Measurements from ENCODE around the gene GPX8.

The GPX8 gene

GRCh38 chr5:55172937-55173686 lies 13.1 kb downstream of the GPX8 start, which contains the start of gene CDC20B:
TSS of gene CDC20B (minus strand) at chr5:55173177. CDS start at chr5:55173000, 177 bp downstream.
- DNase-seq, result peak; percentile 88

GRCh38 chr5:55173687-55174230 lies 13.8 kb downstream of the GPX8 start:
- DNase-seq, result no peak

- DNase-seq, result no peak
These were observed 15.8 kb downstream of the GPX8 start for GRCh38 chr5:55175781-55176175.

- peak; percentile 67 for DNase-seq
These were observed 16.3 kb downstream of the GPX8 start for GRCh38 chr5:55176176-55176818.

- DNase-seq, result no peak
These were observed 17.1 kb downstream of the GPX8 start for GRCh38 chr5:55177078-55177477.

- DNase-seq, result no peak
These were observed 20.0 kb downstream of the GPX8 start for GRCh38 chr5:55180016-55180415.

- DNase-seq, result no peak
These were observed 27.4 kb downstream of the GPX8 start for GRCh38 chr5:55187370-55187769.

- DNase-seq, result no peak
These were observed 28.9 kb downstream of the GPX8 start for GRCh38 chr5:55188656-55189540.

- no peak for DNase-seq
These were observed 31.2 kb downstream of the GPX8 start for GRCh38 chr5:55191165-55191564.

- no peak for DNase-seq
These were observed 45.0 kb downstream of the GPX8 start for GRCh38 chr5:55205001-55205400.

GRCh38 chr5:55211184-55211874 lies 51.4 kb downstream of the GPX8 start:
- no peak for DNase-seq
